ENCODE data around the gene NUDT14.

The NUDT14 gene

GRCh38 chr14:105180592-105181548, at the start of gene NUDT14:
Gene NUDT14, minus strand, starts transcription at chr14:105181312. Its CDS starts 103 bp downstream, at chr14:105181209.
- DNase-seq = peak; percentile 54 to 79

- DNase-seq = no peak
Observed at GRCh38 chr14:105229099-105229655, 48.1 kb upstream of the NUDT14 start.

GRCh38 chr14:105228562-105228961, 47.5 kb upstream of the NUDT14 start:
- no peak for DNase-seq

- DNase-seq = no peak
Observed at GRCh38 chr14:105227346-105227745, 46.2 kb upstream of the NUDT14 start.

GRCh38 chr14:105226198-105226597, 45.1 kb upstream of the NUDT14 start:
- DNase-seq = no peak

GRCh38 chr14:105224845-105225570, 43.9 kb upstream of the NUDT14 start:
- DNase-seq = no peak

- no peak for DNase-seq
Observed at GRCh38 chr14:105223770-105224544, 42.8 kb upstream of the NUDT14 start.

GRCh38 chr14:105223260-105223659, 42.1 kb upstream of the NUDT14 start:
- DNase-seq = no peak

GRCh38 chr14:105221598-105222178, 40.6 kb upstream of the NUDT14 start:
- no peak for DNase-seq

- no peak for DNase-seq
Observed at GRCh38 chr14:105220699-105221597, 39.8 kb upstream of the NUDT14 start.

GRCh38 chr14:105219753-105220152, 38.6 kb upstream of the NUDT14 start:
- DNase-seq = no peak

GRCh38 chr14:105219043-105219612, 38.0 kb upstream of the NUDT14 start:
- DNase-seq = no peak

GRCh38 chr14:105218611-105219010, 37.5 kb upstream of the NUDT14 start:
- no peak for DNase-seq

GRCh38 chr14:105217774-105218173, 36.7 kb upstream of the NUDT14 start:
- DNase-seq = no peak

GRCh38 chr14:105216490-105217247, 35.6 kb upstream of the NUDT14 start:
- DNase-seq = no peak

- DNase-seq = no peak
Observed at GRCh38 chr14:105215602-105216001, 34.5 kb upstream of the NUDT14 start.

- DNase-seq = no peak
Observed at GRCh38 chr14:105214324-105214915, 33.3 kb upstream of the NUDT14 start.

- DNase-seq = no peak
Observed at GRCh38 chr14:105213361-105213760, 32.2 kb upstream of the NUDT14 start.

GRCh38 chr14:105212541-105213300, 31.6 kb upstream of the NUDT14 start:
- DNase-seq = no peak

Data from NCI-H187 (cell line).